IPS-18a (cell line): ENCODE results near the gene DEPP1.

ENCODE experiments used
- H3K27ac ChIP-seq: one replicate; pipeline ENCODE4 v1.5.1; 2013; ENCODE audit warnings: low read length
- H3K27me3 ChIP-seq: one replicate; pipeline ENCODE4 v1.6.1; 2013; ENCODE audit warnings: mild to moderate bottlenecking, low read length; ENCODE audit not compliant: control insufficient read depth, insufficient read depth
- H3K36me3 ChIP-seq: one replicate; pipeline ENCODE4 v1.6.1; 2013; ENCODE audit warnings: low read depth, low read length; ENCODE audit not compliant: control insufficient read depth
- H3K4me1 ChIP-seq: one replicate; pipeline ENCODE4 v1.6.1; 2013; ENCODE audit warnings: low read depth, low read length; ENCODE audit not compliant: control insufficient read depth
- H3K4me3 ChIP-seq: one replicate; pipeline ENCODE4 v1.5.1; 2013; ENCODE audit warnings: low read length
- H3K9ac ChIP-seq: one replicate; pipeline ENCODE4 v1.6.1; 2013; ENCODE audit warnings: mild to moderate bottlenecking, low read length, moderate library complexity
- H3K9me3 ChIP-seq: one replicate; pipeline ENCODE4 v1.6.1; 2013; ENCODE audit warnings: low read depth, low read length; ENCODE audit not compliant: control insufficient read depth

Gene DEPP1

DNA sequence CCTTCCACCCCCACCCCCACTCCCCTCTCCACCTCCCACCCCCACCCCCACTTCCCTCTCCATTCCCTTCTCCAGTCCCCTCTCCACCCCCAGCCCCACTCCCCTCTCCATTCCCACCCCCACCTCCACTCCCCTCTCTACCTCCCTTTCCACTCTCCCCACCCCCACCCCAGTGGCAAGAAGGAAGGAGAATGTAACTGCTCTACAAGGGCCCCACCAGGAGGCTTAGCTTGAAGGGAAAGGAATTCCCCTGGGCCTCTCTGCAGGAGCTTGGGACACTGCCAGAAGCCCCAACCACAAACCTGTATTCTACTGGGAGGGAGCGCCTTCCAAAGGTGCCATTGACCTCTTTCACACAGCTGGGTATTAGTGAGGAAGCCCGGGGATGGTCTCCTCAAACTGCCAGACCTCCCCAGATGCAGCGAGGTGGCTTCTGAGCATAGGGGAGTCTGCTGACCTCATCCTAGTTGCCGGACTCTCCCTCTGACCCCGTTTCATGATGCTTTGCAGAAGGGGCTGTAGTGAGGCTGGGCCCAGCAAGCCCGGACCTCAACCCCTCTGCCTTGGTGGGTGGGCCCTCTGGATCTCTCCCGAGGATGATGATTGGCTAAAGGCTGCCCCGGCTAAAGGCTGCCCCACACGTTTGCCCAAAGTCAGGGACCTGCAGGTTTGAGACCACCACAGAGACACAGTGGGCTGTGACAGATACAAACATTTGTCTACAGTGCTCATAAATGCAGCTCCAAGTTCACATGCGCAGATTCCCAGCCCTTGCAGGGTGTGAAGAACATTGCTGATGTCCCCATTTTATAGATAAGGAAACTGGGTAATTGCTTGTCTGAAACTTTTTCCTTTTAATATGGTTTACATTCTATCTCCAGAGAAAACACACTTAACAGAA is 2.9 kb downstream of the DEPP1 start:
- Histone ChIP-seq H3K36me3 (no peaks in the 10 kb centered on the region), H3K27me3 (no peaks in the 10 kb centered on the region), H3K4me1 (peaks cover 62% of the 10 kb centered on the region), H3K9me3 (no peaks in the 10 kb centered on the region), H3K9ac (no peak overlapping the region), H3K4me3 (peak overlapping the region; percentile 55), H3K27ac (no peak overlapping the region)

DNA sequence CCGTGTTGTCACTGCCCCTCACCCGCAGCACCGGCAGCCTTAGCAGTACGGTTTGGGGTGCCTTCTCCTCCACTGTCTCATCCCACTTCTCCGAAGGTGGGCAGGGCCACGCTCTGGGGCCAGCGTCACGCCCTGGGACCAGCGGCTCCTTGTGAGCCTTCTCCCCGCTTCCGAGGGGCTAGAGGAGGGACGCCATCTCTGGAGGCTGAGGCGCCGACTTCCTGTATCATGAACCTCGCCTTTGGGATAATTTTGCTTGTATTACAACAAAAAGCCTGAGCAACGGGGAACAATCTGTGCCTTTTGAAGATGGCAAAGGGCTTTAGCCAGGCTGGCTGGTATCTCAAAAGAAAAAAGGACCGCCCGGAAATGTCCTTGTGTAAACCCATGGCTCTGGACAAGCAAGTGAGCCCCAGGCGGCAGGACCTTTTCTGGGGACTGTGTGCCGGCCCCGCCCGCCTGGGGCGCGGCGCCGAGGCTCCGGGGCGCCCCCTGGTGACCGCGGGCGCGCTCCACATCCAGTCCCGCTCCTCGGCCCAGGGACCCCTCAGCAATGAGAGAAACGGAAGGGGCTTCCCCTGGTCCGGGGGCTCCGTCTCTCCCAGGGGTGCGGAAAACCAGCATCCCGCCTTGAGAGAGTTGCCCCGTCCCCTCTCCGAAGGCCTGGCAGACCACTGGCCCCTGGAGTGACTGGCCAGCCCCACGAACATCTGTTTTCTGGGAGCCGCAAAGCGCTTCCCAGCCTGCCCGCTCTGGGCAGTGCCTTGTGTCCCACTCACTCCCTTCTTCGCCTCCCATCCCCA is 3.8 kb downstream of the DEPP1 start:
- Histone ChIP-seq H3K27me3 (no peaks in the 10 kb centered on the region), H3K4me1 (peaks cover 54% of the 10 kb centered on the region), H3K9ac (no peak overlapping the region), H3K4me3 (peak overlapping the region; percentile 55), H3K9me3 (no peaks in the 10 kb centered on the region), H3K36me3 (no peaks in the 10 kb centered on the region), H3K27ac (no peak overlapping the region)

DNA sequence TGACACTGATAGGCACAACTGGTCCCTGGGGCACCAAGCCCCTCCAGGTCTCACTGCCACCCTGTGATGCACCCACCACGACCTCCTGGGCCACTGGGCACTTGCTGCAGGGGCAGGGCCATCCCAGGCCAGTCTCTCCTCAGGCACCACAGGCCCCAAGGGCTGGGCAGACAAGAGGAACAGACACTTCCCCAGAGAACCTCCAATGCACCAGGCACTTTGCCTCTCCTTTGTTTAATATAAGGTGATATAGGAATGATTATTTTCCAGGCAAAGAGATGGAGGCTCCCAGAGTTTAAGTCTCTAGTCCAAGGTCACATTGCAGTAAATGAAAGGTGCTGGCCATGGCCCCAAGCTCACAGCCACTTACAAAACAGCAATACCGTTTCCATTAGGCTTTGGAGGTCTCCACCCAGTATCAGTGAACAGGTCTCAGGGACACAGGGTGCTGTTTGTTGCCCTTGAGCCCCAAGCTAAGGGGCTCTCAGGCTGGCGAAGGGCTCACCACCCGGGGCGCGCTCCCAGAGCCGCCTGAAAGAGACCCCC is 4.5 kb downstream of the DEPP1 start:
- no peaks in the 10 kb centered on the region for H3K27me3 ChIP-seq
- H3K4me3 ChIP-seq = peak overlapping the region; percentile 55
- no peak overlapping the region for H3K27ac ChIP-seq
- no peaks in the 10 kb centered on the region for H3K36me3 ChIP-seq
- H3K9me3 ChIP-seq = no peaks in the 10 kb centered on the region
- H3K9ac ChIP-seq = no peak overlapping the region
- peaks cover 47% of the 10 kb centered on the region for H3K4me1 ChIP-seq

DNA sequence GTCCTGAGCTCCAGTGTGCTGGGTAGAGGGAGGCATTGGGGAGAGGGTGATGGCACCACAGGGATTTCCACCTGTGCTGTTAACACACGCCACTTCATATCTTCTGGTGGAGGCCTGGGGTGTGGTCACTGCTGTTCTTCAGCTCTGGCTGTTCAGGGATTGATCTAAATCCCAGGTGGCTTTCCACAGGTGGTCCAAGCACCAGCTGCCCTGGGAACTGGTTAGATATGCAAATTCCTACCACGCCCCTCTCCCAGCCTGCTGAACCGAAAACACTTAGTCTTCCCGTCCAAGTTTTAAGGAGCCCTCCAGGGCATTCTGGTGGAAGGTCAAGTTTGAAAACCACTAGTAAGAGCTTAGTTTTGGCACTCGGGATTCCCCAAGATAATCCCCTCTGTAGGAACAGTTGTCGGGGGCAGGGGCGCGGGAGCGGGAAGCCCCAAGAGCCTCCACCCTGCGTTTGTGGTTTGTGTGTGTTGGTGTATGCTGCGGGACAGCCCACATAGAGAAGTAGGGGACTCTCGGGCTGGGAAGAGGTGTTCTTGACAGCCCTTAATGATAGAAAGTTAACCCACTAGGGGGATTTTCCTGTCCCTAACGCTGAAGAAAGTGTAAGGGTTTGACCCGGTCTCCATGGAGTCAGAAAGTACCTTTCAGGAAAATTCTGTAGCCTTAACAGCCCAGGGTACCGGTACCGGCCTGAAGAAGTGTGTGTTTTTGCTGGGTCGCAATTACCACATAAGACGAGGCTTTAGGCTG is 5.1 kb downstream of the DEPP1 start:
- no peak overlapping the region for H3K27ac ChIP-seq
- no peaks in the 10 kb centered on the region for H3K36me3 ChIP-seq
- no peak overlapping the region for H3K9ac ChIP-seq
- H3K9me3 ChIP-seq = no peaks in the 10 kb centered on the region
- peak overlapping the region; percentile 11 for H3K4me3 ChIP-seq
- H3K4me1 ChIP-seq = peaks cover 41% of the 10 kb centered on the region
- no peaks in the 10 kb centered on the region for H3K27me3 ChIP-seq

DNA sequence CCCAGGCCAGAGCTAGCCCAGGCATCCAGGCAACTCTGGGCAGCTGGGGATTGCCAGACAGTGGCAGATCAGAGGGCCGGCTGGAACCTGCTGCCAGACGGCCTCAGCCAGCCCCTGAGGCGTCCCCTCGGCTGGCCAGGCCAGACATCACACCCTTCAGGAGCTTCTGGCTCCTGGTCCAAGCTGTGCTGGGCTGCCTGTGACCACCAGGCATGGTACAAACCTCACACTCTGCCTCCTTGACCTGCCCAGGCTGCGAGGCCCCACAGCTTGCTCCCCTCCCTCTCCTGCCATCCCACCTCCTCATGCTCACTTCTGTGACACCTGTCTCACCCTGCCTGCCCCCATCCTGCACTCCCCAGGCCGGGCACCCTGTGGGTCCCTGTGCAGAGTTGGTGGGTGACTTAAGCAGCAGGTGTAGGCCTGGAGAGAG is 5.7 kb downstream of the DEPP1 start:
- no peak overlapping the region for H3K4me3 ChIP-seq
- no peaks in the 10 kb centered on the region for H3K36me3 ChIP-seq
- peaks cover 35% of the 10 kb centered on the region for H3K4me1 ChIP-seq
- no peak overlapping the region for H3K27ac ChIP-seq
- no peaks in the 10 kb centered on the region for H3K9me3 ChIP-seq
- no peak overlapping the region for H3K9ac ChIP-seq
- no peaks in the 10 kb centered on the region for H3K27me3 ChIP-seq

DNA sequence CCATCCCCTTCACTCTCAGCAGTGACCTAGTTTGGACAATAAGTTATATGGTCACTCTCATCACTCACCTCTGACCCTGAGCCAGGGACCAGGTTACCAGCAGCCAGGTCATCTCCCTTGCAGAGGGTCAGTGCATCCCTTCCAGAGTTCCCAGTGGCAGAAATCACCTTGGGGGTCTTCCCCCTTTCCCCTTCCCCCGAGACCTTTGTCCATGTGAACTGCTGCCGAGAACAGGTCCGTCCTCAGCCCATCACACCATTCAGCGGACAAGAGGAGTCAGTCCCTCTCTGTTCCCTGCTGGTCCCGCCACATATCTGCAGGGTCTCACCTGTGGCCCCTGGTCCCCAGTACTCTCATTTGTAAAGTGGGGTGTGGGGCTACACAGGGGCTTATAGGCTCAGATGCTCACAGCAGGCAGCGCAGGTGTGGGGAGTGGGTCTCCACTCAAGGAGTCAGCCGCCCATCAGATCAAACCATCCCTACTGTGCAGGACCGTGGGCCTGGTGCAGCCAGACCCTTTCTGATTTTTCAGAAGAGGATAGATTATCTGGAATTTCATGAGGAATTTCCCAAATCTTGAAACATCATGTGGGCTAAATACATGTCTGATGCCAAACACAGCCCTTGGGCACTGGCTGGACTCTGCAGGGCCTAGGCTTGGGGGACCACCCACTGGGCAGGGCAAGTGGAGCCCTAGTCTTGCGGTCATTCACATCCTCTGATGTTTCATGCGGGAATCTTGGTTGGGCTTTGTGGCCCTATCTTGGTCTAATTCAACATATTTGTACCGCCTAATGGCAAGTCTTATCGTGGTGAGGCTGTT is 6.5 kb downstream of the DEPP1 start:
- Histone ChIP-seq H3K4me3 (no peak overlapping the region), H3K36me3 (no peaks in the 10 kb centered on the region)

DNA sequence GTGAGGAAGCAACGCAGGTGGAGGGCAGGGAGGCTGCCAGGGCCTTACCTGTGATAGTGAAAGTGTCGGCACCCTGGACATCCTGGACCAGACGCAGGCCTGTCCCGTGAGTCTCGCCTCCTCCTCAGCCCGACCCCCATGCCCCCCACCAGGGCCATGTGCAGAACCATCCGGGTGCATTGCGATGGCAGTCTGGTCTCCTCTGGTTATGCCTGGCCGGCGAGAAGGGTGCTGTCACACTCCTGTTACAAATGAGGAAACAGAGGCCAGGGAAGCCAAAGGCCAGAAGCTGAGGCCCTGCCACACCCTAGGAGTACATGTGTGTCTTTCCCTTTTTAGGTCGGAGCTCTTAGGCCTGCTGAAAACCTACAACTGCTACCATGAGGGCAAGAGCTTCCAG is 7.2 kb downstream of the DEPP1 start:
- Histone ChIP-seq H3K9ac (no peak overlapping the region), H3K27ac (no peak overlapping the region), H3K4me3 (no peak overlapping the region), H3K27me3 (no peaks in the 10 kb centered on the region), H3K4me1 (peaks cover 31% of the 10 kb centered on the region), H3K36me3 (no peaks in the 10 kb centered on the region), H3K9me3 (no peaks in the 10 kb centered on the region)

More for the DNA sequence above, 6.5 kb downstream of the DEPP1 start:
- Histone ChIP-seq H3K9ac (no peak overlapping the region), H3K27ac (no peak overlapping the region), H3K4me1 (peaks cover 32% of the 10 kb centered on the region), H3K9me3 (no peaks in the 10 kb centered on the region), H3K27me3 (no peaks in the 10 kb centered on the region)

DNA sequence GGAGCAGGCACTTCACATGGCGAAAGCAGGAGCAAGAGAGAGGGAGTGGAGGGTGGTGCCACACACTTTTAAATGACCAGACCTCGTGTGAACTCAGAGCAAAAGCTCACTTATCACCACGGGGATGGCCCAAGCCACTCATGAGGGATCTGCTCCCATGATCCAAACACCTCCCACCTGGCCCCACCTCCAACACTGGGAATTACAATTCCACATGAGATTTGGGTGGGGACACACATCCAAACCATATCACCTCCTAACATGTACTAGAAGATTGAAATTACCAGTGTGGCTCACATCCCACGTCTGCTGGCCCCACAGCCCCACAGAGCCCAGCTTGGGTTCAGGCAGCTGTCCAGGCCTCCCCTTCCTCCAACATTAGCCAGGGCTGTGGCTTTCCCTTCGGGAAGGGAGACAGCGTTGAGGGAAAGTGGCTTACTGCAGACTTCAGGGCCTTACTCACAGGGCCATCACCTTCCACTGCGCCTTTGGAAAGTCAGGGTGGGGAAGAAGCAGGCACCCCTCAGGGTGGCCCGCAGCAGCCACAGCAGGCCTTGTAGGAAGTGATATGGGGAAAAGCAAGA is 7.7 kb downstream of the DEPP1 start:
- no peaks in the 10 kb centered on the region for H3K27me3 ChIP-seq
- H3K9me3 ChIP-seq = no peaks in the 10 kb centered on the region
- no peak overlapping the region for H3K4me3 ChIP-seq
- H3K36me3 ChIP-seq = no peaks in the 10 kb centered on the region
- peaks cover 31% of the 10 kb centered on the region for H3K4me1 ChIP-seq
- H3K9ac ChIP-seq = no peak overlapping the region
- H3K27ac ChIP-seq = no peak overlapping the region

DNA sequence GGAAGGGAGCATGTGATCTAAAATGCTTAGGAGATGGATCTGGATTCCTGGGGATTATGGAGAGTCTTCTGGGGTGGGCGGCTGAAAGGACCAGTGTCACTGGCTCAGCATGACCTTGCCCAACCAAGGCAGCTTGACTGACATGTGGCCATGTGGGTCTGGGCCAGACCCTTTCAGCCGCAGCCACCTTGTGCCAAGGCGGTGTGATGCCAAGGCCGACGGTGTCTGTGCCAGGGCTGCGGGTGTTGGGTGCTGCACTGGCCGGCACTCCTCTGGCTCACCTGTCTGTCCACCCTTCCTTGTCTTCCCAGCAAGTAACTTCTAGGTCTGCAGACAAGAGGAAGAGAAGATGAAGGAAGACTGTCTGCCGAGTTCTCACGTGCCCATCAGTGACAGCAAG is 8.8 kb downstream of the DEPP1 start:
- Histone ChIP-seq H3K36me3 (no peaks in the 10 kb centered on the region), H3K27ac (no peak overlapping the region), H3K27me3 (no peaks in the 10 kb centered on the region), H3K9me3 (no peaks in the 10 kb centered on the region), H3K4me3 (no peak overlapping the region), H3K9ac (no peak overlapping the region), H3K4me1 (peaks cover 37% of the 10 kb centered on the region)
